Thyroid gland (tissue), 4 donors: ENCODE data around the gene PADI2.

Experiments used
- CTCF ChIP-seq, 6 experiments: fragments of 200-600 bp in 3 of 6; fragments of 450-650 bp in 3 of 6; sonication (generic) in 3 of 6; IDR thresholded peaks; one replicate each; pipeline ENCODE4 v1.5.1; 2016 to 2019; ENCODE audit warnings: antibody characterized with exemption in 6 of 6, mild to moderate bottlenecking in 2 of 6, inconsistent platforms in 1 of 6, moderate library complexity in 1 of 6
- POLR2A ChIP-seq, 2 donors: fragments of 450-650 bp; IDR thresholded peaks; one replicate each; pipeline ENCODE4 v1.6.1; 2017; ENCODE audit warnings: antibody characterized with exemption in 2 of 2, mild to moderate bottlenecking in 2 of 2, moderate library complexity in 1 of 2

- TF ChIP-seq CTCF (IDR thresholded peaks at IDR 0.05) (no peak), POLR2A (IDR thresholded peaks at IDR 0.05) (no peak)
These were observed 48.5 kb upstream of the PADI2 start for GRCh38 chr1:17167786-17168090.
